ENCODE data around the gene SIGLEC9. TPM values are rescaled to one million over a fixed set of nuclear protein-coding genes. Genes with fewer than 3 reads are reported as not detected.

SIGLEC9 gene
- total and polyA plus RNA-seq, 2 experiments from 2014 or later = not detected

- in situ Hi-C loops (cut with MboI) = no loop called here
- Histone ChIP-seq H3K27me3 (replicated peaks; ENCODE audit: insufficient read depth) (peaks cover 5% of the 10 kb centered on the region), H3K9ac (no peak overlapping the region), H3F3A (ENCODE audit: insufficient read depth) (no peaks in the 10 kb centered on the region), H3K4me3 (no peak overlapping the region), H3K27ac (no peak overlapping the region), H4K20me1 (ENCODE audit: insufficient read depth) (no peaks in the 10 kb centered on the region), H3K4me2 (ENCODE audit: unreplicated experiment) (no peak overlapping the region), H3K36me3 (ENCODE audit: low read depth) (no peaks in the 10 kb centered on the region), H3K4me1 (ENCODE audit: insufficient read depth) (no peaks in the 10 kb centered on the region), H3K9me3 (ENCODE audit: low read depth) (no peaks in the 10 kb centered on the region), H3K79me2 (ENCODE audit: insufficient read depth) (peaks cover 14% of the 10 kb centered on the region), H3K9me2 (ENCODE audit: insufficient read depth) (no peaks in the 10 kb centered on the region), H2AFZ (no peak overlapping the region)
- peak; percentile 28 for DNase-seq
- WGBS, 2 experiments (ENCODE audit: low coverage in 1 of 2, low lambda C conversion rate in 2 of 2, missing lambda C conversion rate in 2 of 2) = 44 to 45% methylated on average over 6 of the region's 6 CpGs
- no peak for TF ChIP-seq EZH2 (IDR thresholded peaks at IDR 0.05; ENCODE audit: insufficient read depth, poor library complexity, severe bottlenecking)
- no peak for TF ChIP-seq EZH2phosphoT487 (IDR thresholded peaks at IDR 0.05; ENCODE audit: insufficient read depth, low read depth)
These were observed 13.1 kb upstream of the SIGLEC9 start for GRCh38 chr19:51111606-51112005.

- WGBS, 2 experiments (ENCODE audit: low coverage in 1 of 2, low lambda C conversion rate in 2 of 2, missing lambda C conversion rate in 2 of 2) = 40 to 46% methylated on average over 6 of the region's 6 CpGs
- in situ Hi-C loops (cut with MboI) = no loop called here
These were observed 10.5 kb upstream of the SIGLEC9 start for GRCh38 chr19:51114087-51114729.

GRCh38 chr19:51116736-51117286, 7.9 kb upstream of the SIGLEC9 start:
- no peak overlapping the region for H3K4me3 ChIP-seq
- H3K4me1 ChIP-seq (ENCODE audit: insufficient read depth) = no peaks in the 10 kb centered on the region
- H3K9me2 ChIP-seq (ENCODE audit: insufficient read depth) = no peaks in the 10 kb centered on the region
- no peaks in the 10 kb centered on the region for H3K79me2 ChIP-seq (ENCODE audit: insufficient read depth)
- TF ChIP-seq EZH2phosphoT487 (IDR thresholded peaks at IDR 0.05; ENCODE audit: insufficient read depth, low read depth) (no peak), EZH2 (IDR thresholded peaks at IDR 0.05; ENCODE audit: insufficient read depth, poor library complexity, severe bottlenecking) (no peak)
- in situ Hi-C loops (cut with MboI) = no loop called here
- no peaks in the 10 kb centered on the region for H3K9me3 ChIP-seq (ENCODE audit: low read depth)
- H3K36me3 ChIP-seq (ENCODE audit: low read depth) = no peaks in the 10 kb centered on the region
- H4K20me1 ChIP-seq (ENCODE audit: insufficient read depth) = no peaks in the 10 kb centered on the region
- no peak overlapping the region for H3K4me2 ChIP-seq (ENCODE audit: unreplicated experiment)
- H2AFZ ChIP-seq = no peak overlapping the region
- 42 to 48% methylated on average over 6 of the region's 6 CpGs for WGBS, 2 experiments (ENCODE audit: low coverage in 1 of 2, low lambda C conversion rate in 2 of 2, missing lambda C conversion rate in 2 of 2)
- H3K27me3 ChIP-seq (replicated peaks; ENCODE audit: insufficient read depth) = peaks cover 11% of the 10 kb centered on the region
- DNase-seq = no peak
- no peak overlapping the region for H3K9ac ChIP-seq
- H3K27ac ChIP-seq = no peak overlapping the region
- no peaks in the 10 kb centered on the region for H3F3A ChIP-seq (ENCODE audit: insufficient read depth)

More at GRCh38 chr19:51114087-51114729, 10.5 kb upstream of the SIGLEC9 start:
- TF ChIP-seq EZH2 (IDR thresholded peaks at IDR 0.05; ENCODE audit: insufficient read depth, poor library complexity, severe bottlenecking) = no peak
- TF ChIP-seq EZH2phosphoT487 (IDR thresholded peaks at IDR 0.05; ENCODE audit: insufficient read depth, low read depth) = no peak
- Histone ChIP-seq H4K20me1 (ENCODE audit: insufficient read depth) (no peaks in the 10 kb centered on the region), H3F3A (ENCODE audit: insufficient read depth) (no peaks in the 10 kb centered on the region), H2AFZ (no peak overlapping the region), H3K79me2 (ENCODE audit: insufficient read depth) (no peaks in the 10 kb centered on the region), H3K4me3 (no peak overlapping the region), H3K27ac (no peak overlapping the region), H3K36me3 (ENCODE audit: low read depth) (no peaks in the 10 kb centered on the region), H3K4me1 (ENCODE audit: insufficient read depth) (no peaks in the 10 kb centered on the region), H3K27me3 (replicated peaks; ENCODE audit: insufficient read depth) (peaks cover 11% of the 10 kb centered on the region), H3K4me2 (ENCODE audit: unreplicated experiment) (no peak overlapping the region), H3K9me3 (ENCODE audit: low read depth) (no peaks in the 10 kb centered on the region), H3K9ac (no peak overlapping the region), H3K9me2 (ENCODE audit: insufficient read depth) (no peaks in the 10 kb centered on the region)
- no peak for DNase-seq

GRCh38 chr19:51119101-51119500, 5.6 kb upstream of the SIGLEC9 start:
- Histone ChIP-seq H3K9me3 (ENCODE audit: low read depth) (no peaks in the 10 kb centered on the region), H3K36me3 (ENCODE audit: low read depth) (no peaks in the 10 kb centered on the region), H3F3A (ENCODE audit: insufficient read depth) (no peaks in the 10 kb centered on the region), H3K27me3 (replicated peaks; ENCODE audit: insufficient read depth) (peaks cover 9% of the 10 kb centered on the region), H3K79me2 (ENCODE audit: insufficient read depth) (no peaks in the 10 kb centered on the region), H4K20me1 (ENCODE audit: insufficient read depth) (no peaks in the 10 kb centered on the region), H3K4me1 (ENCODE audit: insufficient read depth) (no peaks in the 10 kb centered on the region), H3K27ac (no peak overlapping the region), H3K9ac (no peak overlapping the region), H2AFZ (no peak overlapping the region), H3K4me3 (no peak overlapping the region), H3K9me2 (ENCODE audit: insufficient read depth) (no peaks in the 10 kb centered on the region), H3K4me2 (ENCODE audit: unreplicated experiment) (no peak overlapping the region)
- peak; percentile 32 for DNase-seq
- TF ChIP-seq EZH2 (IDR thresholded peaks at IDR 0.05; ENCODE audit: insufficient read depth, poor library complexity, severe bottlenecking) (no peak), EZH2phosphoT487 (IDR thresholded peaks at IDR 0.05; ENCODE audit: insufficient read depth, low read depth) (no peak)
- WGBS, 2 experiments (ENCODE audit: low coverage in 1 of 2, low lambda C conversion rate in 2 of 2, missing lambda C conversion rate in 2 of 2) = 42% methylated on average over 4 of the region's 4 CpGs
- in situ Hi-C loops (cut with MboI) = no loop called here

Measured in GM23248 (cell line).